GM23338 (cell line): ENCODE data around the gene OR4F15. TPM values are rescaled to one million over a fixed set of nuclear protein-coding genes. Genes with fewer than 3 reads are reported as not detected.

Experiments used
- ATAC-seq: fragments of 200-7000 bp; cut with Tn5 transposase; 3 replicates; pipeline ENCODE4 v1.9.1; 2020
- DNase-seq: peaks from one replicate; pipeline ENCODE4 v3.0.0-alpha.2; 2015; ENCODE audit warnings: low spot score
- H2AFZ ChIP-seq: fragments of 200-600 bp; sonication (generic); 2 replicates; pipeline ENCODE4 v1.8.0; 2016; ENCODE audit warnings: antibody characterized with exemption, mild to moderate bottlenecking, moderate library complexity
- H3F3A ChIP-seq: fragments of 200-600 bp; sonication (generic); replicated peaks from 2 replicates; pipeline ENCODE4 v1.8.0; 2017; ENCODE audit warnings: antibody characterized with exemption, mixed run types, low read depth
- H3K27ac ChIP-seq: fragments of 200-600 bp; sonication (generic); 2 replicates; pipeline ENCODE4 v1.6.1; 2016; ENCODE audit warnings: low read depth
- H3K27me3 ChIP-seq: fragments of 200-600 bp; sonication (generic); 2 replicates; pipeline ENCODE4 v1.8.0; 2016; ENCODE audit warnings: mild to moderate bottlenecking, mixed run types, moderate library complexity; ENCODE audit not compliant: insufficient read depth
- H3K36me3 ChIP-seq: fragments of 200-600 bp; sonication (generic); 2 replicates; pipeline ENCODE4 v1.8.0; 2016; ENCODE audit warnings: mild to moderate bottlenecking; ENCODE audit not compliant: insufficient read depth
- H3K4me1 ChIP-seq: fragments of 200-600 bp; sonication (generic); 2 replicates; pipeline ENCODE4 v1.8.0; 2016; ENCODE audit warnings: mild to moderate bottlenecking, moderate library complexity; ENCODE audit not compliant: insufficient read depth
- H3K4me2 ChIP-seq: fragments of 200-600 bp; sonication (generic); 2 replicates; pipeline ENCODE4 v1.7.1; 2017; ENCODE audit warnings: mixed run types
- H3K4me3 ChIP-seq: fragments of 200-600 bp; sonication (generic); 2 replicates; pipeline ENCODE4 v1.6.1; 2016; ENCODE audit warnings: mixed run types
- H3K79me2 ChIP-seq: fragments of 200-600 bp; sonication (generic); replicated peaks from 2 replicates; pipeline ENCODE4 v1.8.0; 2017; ENCODE audit warnings: mild to moderate bottlenecking; ENCODE audit not compliant: insufficient read depth
- H3K9me2 ChIP-seq: fragments of 200-600 bp; sonication (generic); 2 replicates; pipeline ENCODE4 v1.8.0; 2017; ENCODE audit not compliant: insufficient read depth
- H4K20me1 ChIP-seq: fragments of 200-600 bp; sonication (generic); replicated peaks from 2 replicates; pipeline ENCODE4 v1.8.0; 2017; ENCODE audit warnings: mild to moderate bottlenecking; ENCODE audit not compliant: insufficient read depth
- H3K27ac Mint-ChIP-seq: 2 replicates; pipeline ENCODE4 v1.8.0; 2020; ENCODE audit warnings: inconsistent platforms, mild to moderate bottlenecking, moderate library complexity, mixed read lengths
- H3K27me3 Mint-ChIP-seq: 3 replicates; pipeline ENCODE4 v1.8.0; 2022; ENCODE audit warnings: low read depth, mild to moderate bottlenecking, moderate library complexity, mixed read lengths, inconsistent platforms; ENCODE audit not compliant: insufficient read depth, poor library complexity
- H3K36me3 Mint-ChIP-seq: 3 replicates; pipeline ENCODE4 v1.8.0; 2021; ENCODE audit warnings: low read depth, mild to moderate bottlenecking, inconsistent platforms, moderate library complexity, mixed read lengths
- H3K4me1 Mint-ChIP-seq: 3 replicates; pipeline ENCODE4 v1.8.0; 2020; ENCODE audit warnings: mild to moderate bottlenecking, inconsistent platforms, mixed read lengths
- H3K4me3 Mint-ChIP-seq: 3 replicates; pipeline ENCODE4 v1.8.0; 2021; ENCODE audit warnings: moderate library complexity, mild to moderate bottlenecking, inconsistent platforms, mixed read lengths
- H3K9me3 Mint-ChIP-seq: 3 replicates; pipeline ENCODE4 v1.8.0; 2020; ENCODE audit warnings: moderate library complexity, mild to moderate bottlenecking, inconsistent platforms, mixed read lengths
- EZH2 ChIP-seq: fragments of 200-600 bp; sonication (generic); IDR thresholded peaks from one replicate; pipeline ENCODE4 v1.8.0; 2017; ENCODE audit warnings: antibody characterized with exemption, mild to moderate bottlenecking, low read depth; ENCODE audit not compliant: unreplicated experiment
- EZH2phosphoT487 ChIP-seq: fragments of 200-600 bp; sonication (generic); IDR thresholded peaks from one replicate; pipeline ENCODE4 v1.8.1; 2018; ENCODE audit warnings: antibody characterized with exemption; ENCODE audit not compliant: unreplicated experiment
- JUNB ChIP-seq: IDR thresholded peaks from one replicate; pipeline ENCODE4 v1.6.1; 2016; ENCODE audit warnings: antibody characterized with exemption; ENCODE audit not compliant: unreplicated experiment
- NANOG ChIP-seq: IDR thresholded peaks from 2 replicates; pipeline ENCODE4 v1.6.1; 2016; ENCODE audit warnings: antibody characterized with exemption, borderline replicate concordance
- POLR2AphosphoS5 ChIP-seq: IDR thresholded peaks from 2 replicates; pipeline ENCODE4 v1.6.1; 2016; ENCODE audit warnings: antibody characterized with exemption, low read depth
- STAT1 ChIP-seq: IDR thresholded peaks from one replicate; pipeline ENCODE4 v1.6.1; 2016; ENCODE audit warnings: antibody characterized with exemption; ENCODE audit not compliant: unreplicated experiment
- ZNF114 ChIP-seq: fragments of 250-450 bp; sonication (Bioruptor Pico); IDR thresholded peaks from 2 replicates; pipeline ENCODE4 v1.5.0; 2020; ENCODE audit warnings: mild to moderate bottlenecking, moderate library complexity
- ZNF331 ChIP-seq: fragments of 250-450 bp; sonication (Bioruptor Pico); IDR thresholded peaks from 2 replicates; pipeline ENCODE4 v1.5.0; 2020; ENCODE audit warnings: low read depth, mild to moderate bottlenecking, moderate library complexity
- polyA plus RNA-seq: library from polyadenylated mRNA; unstranded; fragments of >200 nt; fragmentation: Nextera tagmentation; extraction: Ambion mirVana; gene quantifications from 2 replicates; pipeline ENCODE4 v1.2.1, GENCODE V29; 2016
- total RNA-seq: library from RNA; depleted of rRNA; stranded (reverse); fragments of >200 nt; shearing (Covaris generic); gene quantifications from 2 replicates; pipeline ENCODE4 v1.2.3, GENCODE V29; 2014
- TF ChIP-seq, protein P1 (sequence below), 2 experiments: fragments of 200-600 bp in 1 of 2; sonication (generic) in 1 of 2; conservative IDR thresholded peaks; 2 replicates each; pipeline versions ENCODE4 v1.5.1 to v1.6.1; 2016 to 2017; ENCODE audit warnings: antibody characterized with exemption in 2 of 2, low read depth in 2 of 2, mild to moderate bottlenecking in 2 of 2, moderate library complexity in 1 of 2
- TF ChIP-seq, protein P2 (sequence below): IDR thresholded peaks from one replicate; pipeline ENCODE4 v1.6.1; 2018; ENCODE audit warnings: antibody characterized with exemption; ENCODE audit not compliant: unreplicated experiment
- TF ChIP-seq, protein P3 (sequence below): fragments of 250-450 bp; sonication (Bioruptor Pico); IDR thresholded peaks from 2 replicates; pipeline ENCODE4 v1.5.0; 2020; ENCODE audit warnings: mild to moderate bottlenecking, moderate library complexity
- TF ChIP-seq, protein P4 (sequence below): IDR thresholded peaks from 2 replicates; pipeline ENCODE4 v1.6.1; 2016; ENCODE audit warnings: antibody characterized with exemption

The OR4F15 gene
- total and polyA plus RNA-seq, 2 experiments from 2014 or later, result not detected

DNA sequence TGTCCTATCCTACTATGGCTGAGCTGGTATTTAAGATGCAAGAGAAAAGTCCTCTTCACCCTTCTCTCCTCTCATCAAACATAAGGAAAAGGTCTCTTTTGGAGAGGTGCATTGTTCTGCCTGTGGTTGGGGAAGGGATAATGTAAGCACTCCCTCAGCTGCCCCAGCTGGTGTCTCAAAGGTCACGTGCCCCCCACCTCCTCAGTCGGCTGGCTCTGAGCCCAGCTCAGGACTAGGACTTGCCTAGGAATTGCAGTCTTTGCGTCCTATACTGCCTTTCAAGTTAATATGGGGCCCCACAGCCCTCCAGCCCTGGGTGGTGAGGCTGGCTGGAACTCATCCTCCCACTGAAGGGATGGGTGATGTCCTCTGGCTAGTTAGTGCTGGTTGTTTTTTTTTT is 29.7 kb downstream of the OR4F15 start:
- Histone ChIP-seq H3K4me3 (no peak overlapping the region), H3K27me3 (no peaks in the 10 kb centered on the region), H3K79me2 (no peaks in the 10 kb centered on the region), H3K36me3 (no peaks in the 10 kb centered on the region), H3F3A (no peaks in the 10 kb centered on the region), H2AFZ (no peak overlapping the region), H3K9me2 (no peaks in the 10 kb centered on the region), H3K4me2 (no peak overlapping the region), H4K20me1 (no peaks in the 10 kb centered on the region), H3K27ac (no peak overlapping the region), H3K4me1 (no peaks in the 10 kb centered on the region)
- DNase-seq (no peak), ATAC-seq (no peak; the same call in 2 of the 3 replicates)
- no peaks in the 10 kb centered on the region for H3K9me3 Mint-ChIP-seq
- H3K4me3 Mint-ChIP-seq, result no peak overlapping the region
- H3K36me3 Mint-ChIP-seq, result no peaks in the 10 kb centered on the region
- TF ChIP-seq STAT1 (no peak), ZNF331 (CRISPR knock-in tag) (no peak), JUNB (no peak), EZH2 (no peak), POLR2AphosphoS5 (no peak), EZH2phosphoT487 (no peak), NANOG (no peak), ZNF114 (CRISPR knock-in tag) (no peak)
- TF ChIP-seq, protein P1, sequence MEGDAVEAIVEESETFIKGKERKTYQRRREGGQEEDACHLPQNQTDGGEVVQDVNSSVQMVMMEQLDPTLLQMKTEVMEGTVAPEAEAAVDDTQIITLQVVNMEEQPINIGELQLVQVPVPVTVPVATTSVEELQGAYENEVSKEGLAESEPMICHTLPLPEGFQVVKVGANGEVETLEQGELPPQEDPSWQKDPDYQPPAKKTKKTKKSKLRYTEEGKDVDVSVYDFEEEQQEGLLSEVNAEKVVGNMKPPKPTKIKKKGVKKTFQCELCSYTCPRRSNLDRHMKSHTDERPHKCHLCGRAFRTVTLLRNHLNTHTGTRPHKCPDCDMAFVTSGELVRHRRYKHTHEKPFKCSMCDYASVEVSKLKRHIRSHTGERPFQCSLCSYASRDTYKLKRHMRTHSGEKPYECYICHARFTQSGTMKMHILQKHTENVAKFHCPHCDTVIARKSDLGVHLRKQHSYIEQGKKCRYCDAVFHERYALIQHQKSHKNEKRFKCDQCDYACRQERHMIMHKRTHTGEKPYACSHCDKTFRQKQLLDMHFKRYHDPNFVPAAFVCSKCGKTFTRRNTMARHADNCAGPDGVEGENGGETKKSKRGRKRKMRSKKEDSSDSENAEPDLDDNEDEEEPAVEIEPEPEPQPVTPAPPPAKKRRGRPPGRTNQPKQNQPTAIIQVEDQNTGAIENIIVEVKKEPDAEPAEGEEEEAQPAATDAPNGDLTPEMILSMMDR (conservative IDR thresholded peaks at IDR 0.05; ENCODE audit: low read depth in 2 of 2), result no peak
- TF ChIP-seq, protein P2, sequence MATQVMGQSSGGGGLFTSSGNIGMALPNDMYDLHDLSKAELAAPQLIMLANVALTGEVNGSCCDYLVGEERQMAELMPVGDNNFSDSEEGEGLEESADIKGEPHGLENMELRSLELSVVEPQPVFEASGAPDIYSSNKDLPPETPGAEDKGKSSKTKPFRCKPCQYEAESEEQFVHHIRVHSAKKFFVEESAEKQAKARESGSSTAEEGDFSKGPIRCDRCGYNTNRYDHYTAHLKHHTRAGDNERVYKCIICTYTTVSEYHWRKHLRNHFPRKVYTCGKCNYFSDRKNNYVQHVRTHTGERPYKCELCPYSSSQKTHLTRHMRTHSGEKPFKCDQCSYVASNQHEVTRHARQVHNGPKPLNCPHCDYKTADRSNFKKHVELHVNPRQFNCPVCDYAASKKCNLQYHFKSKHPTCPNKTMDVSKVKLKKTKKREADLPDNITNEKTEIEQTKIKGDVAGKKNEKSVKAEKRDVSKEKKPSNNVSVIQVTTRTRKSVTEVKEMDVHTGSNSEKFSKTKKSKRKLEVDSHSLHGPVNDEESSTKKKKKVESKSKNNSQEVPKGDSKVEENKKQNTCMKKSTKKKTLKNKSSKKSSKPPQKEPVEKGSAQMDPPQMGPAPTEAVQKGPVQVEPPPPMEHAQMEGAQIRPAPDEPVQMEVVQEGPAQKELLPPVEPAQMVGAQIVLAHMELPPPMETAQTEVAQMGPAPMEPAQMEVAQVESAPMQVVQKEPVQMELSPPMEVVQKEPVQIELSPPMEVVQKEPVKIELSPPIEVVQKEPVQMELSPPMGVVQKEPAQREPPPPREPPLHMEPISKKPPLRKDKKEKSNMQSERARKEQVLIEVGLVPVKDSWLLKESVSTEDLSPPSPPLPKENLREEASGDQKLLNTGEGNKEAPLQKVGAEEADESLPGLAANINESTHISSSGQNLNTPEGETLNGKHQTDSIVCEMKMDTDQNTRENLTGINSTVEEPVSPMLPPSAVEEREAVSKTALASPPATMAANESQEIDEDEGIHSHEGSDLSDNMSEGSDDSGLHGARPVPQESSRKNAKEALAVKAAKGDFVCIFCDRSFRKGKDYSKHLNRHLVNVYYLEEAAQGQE, result no peak
- TF ChIP-seq, protein P3, sequence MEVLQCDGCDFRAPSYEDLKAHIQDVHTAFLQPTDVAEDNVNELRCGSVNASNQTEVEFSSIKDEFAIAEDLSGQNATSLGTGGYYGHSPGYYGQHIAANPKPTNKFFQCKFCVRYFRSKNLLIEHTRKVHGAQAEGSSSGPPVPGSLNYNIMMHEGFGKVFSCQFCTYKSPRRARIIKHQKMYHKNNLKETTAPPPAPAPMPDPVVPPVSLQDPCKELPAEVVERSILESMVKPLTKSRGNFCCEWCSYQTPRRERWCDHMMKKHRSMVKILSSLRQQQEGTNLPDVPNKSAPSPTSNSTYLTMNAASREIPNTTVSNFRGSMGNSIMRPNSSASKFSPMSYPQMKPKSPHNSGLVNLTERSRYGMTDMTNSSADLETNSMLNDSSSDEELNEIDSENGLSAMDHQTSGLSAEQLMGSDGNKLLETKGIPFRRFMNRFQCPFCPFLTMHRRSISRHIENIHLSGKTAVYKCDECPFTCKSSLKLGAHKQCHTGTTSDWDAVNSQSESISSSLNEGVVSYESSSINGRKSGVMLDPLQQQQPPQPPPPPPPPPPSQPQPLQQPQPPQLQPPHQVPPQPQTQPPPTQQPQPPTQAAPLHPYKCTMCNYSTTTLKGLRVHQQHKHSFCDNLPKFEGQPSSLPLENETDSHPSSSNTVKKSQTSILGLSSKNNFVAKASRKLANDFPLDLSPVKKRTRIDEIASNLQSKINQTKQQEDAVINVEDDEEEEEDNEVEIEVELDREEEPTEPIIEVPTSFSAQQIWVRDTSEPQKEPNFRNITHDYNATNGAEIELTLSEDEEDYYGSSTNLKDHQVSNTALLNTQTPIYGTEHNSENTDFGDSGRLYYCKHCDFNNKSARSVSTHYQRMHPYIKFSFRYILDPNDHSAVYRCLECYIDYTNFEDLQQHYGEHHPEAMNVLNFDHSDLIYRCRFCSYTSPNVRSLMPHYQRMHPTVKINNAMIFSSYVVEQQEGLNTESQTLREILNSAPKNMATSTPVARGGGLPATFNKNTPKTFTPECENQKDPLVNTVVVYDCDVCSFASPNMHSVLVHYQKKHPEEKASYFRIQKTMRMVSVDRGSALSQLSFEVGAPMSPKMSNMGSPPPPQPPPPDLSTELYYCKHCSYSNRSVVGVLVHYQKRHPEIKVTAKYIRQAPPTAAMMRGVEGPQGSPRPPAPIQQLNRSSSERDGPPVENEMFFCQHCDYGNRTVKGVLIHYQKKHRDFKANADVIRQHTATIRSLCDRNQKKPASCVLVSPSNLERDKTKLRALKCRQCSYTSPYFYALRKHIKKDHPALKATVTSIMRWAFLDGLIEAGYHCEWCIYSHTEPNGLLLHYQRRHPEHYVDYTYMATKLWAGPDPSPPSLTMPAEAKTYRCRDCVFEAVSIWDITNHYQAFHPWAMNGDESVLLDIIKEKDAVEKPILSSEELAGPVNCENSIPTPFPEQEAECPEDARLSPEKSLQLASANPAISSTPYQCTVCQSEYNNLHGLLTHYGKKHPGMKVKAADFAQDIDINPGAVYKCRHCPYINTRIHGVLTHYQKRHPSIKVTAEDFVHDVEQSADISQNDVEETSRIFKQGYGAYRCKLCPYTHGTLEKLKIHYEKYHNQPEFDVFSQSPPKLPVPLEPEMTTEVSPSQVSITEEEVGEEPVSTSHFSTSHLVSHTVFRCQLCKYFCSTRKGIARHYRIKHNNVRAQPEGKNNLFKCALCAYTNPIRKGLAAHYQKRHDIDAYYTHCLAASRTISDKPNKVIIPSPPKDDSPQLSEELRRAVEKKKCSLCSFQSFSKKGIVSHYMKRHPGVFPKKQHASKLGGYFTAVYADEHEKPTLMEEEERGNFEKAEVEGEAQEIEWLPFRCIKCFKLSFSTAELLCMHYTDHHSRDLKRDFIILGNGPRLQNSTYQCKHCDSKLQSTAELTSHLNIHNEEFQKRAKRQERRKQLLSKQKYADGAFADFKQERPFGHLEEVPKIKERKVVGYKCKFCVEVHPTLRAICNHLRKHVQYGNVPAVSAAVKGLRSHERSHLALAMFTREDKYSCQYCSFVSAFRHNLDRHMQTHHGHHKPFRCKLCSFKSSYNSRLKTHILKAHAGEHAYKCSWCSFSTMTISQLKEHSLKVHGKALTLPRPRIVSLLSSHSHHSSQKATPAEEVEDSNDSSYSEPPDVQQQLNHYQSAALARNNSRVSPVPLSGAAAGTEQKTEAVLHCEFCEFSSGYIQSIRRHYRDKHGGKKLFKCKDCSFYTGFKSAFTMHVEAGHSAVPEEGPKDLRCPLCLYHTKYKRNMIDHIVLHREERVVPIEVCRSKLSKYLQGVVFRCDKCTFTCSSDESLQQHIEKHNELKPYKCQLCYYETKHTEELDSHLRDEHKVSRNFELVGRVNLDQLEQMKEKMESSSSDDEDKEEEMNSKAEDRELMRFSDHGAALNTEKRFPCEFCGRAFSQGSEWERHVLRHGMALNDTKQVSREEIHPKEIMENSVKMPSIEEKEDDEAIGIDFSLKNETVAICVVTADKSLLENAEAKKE (CRISPR knock-in tag), result no peak
- TF ChIP-seq, protein P4, sequence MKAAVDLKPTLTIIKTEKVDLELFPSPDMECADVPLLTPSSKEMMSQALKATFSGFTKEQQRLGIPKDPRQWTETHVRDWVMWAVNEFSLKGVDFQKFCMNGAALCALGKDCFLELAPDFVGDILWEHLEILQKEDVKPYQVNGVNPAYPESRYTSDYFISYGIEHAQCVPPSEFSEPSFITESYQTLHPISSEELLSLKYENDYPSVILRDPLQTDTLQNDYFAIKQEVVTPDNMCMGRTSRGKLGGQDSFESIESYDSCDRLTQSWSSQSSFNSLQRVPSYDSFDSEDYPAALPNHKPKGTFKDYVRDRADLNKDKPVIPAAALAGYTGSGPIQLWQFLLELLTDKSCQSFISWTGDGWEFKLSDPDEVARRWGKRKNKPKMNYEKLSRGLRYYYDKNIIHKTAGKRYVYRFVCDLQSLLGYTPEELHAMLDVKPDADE, result no peak
- 0 out of 3 replicates have a peak, but pooled peaks cover 2% of the 10 kb centered on the region for H3K4me1 Mint-ChIP-seq
- H3K27ac Mint-ChIP-seq, result no peak overlapping the region
- peaks cover 2% of the 10 kb centered on the region for H3K27me3 Mint-ChIP-seq
